HepG2 (cell line): Measurements from ENCODE around the gene ZNF593OS. TPM values are rescaled to one million over a fixed set of nuclear protein-coding genes. Genes with fewer than 3 reads are reported as not detected.

ENCODE experiments used
- ARHGAP35 ChIP-seq: sonication (generic); formaldehyde crosslinking; IDR thresholded peaks from 2 replicates; pipeline ENCODE4 v1.9.0; 2022; ENCODE audit warnings: mild to moderate bottlenecking, inconsistent platforms, moderate library complexity, missing genetic modification reagents, borderline replicate concordance
- CERS6 ChIP-seq: sonication (generic); formaldehyde crosslinking; IDR thresholded peaks from 2 replicates; pipeline ENCODE4 v1.5.0; 2020; ENCODE audit warnings: missing genetic modification reagents
- ELF3 ChIP-seq: IDR thresholded peaks from 2 replicates; pipeline ENCODE4 v1.6.1; 2016; ENCODE audit warnings: missing genetic modification reagents, missing compliant biosample characterization
- HNF4G ChIP-seq, 2 experiments: sonication (generic) in 1 of 2; formaldehyde crosslinking in 1 of 2; IDR thresholded peaks; 2 replicates each; pipeline versions ENCODE4 v1.4.0 to v1.6.1; 2011 to 2020; ENCODE audit warnings: borderline replicate concordance in 2 of 2, low read depth in 2 of 2, mild to moderate bottlenecking in 2 of 2, low read length in 1 of 2, missing genetic modification reagents in 1 of 2, moderate library complexity in 1 of 2
- IRF2 ChIP-seq: IDR thresholded peaks from 2 replicates; pipeline ENCODE4 v1.6.1; 2018; ENCODE audit warnings: missing genetic modification reagents, missing compliant biosample characterization
- ISL2 ChIP-seq: sonication (generic); formaldehyde crosslinking; IDR thresholded peaks from 2 replicates; pipeline ENCODE4 v1.5.0; 2020; ENCODE audit warnings: missing genetic modification reagents
- ONECUT2 ChIP-seq: sonication (generic); formaldehyde crosslinking; IDR thresholded peaks from 2 replicates; pipeline ENCODE4 v1.4.0; 2020; ENCODE audit warnings: missing genetic modification reagents
- SMAD1 ChIP-seq: sonication (generic); formaldehyde crosslinking; IDR thresholded peaks from 2 replicates; pipeline ENCODE4 v1.4.0; 2020; ENCODE audit warnings: missing genetic modification reagents, low read depth, mild to moderate bottlenecking, borderline replicate concordance
- SMAD9 ChIP-seq: sonication (generic); formaldehyde crosslinking; IDR thresholded peaks from 2 replicates; pipeline ENCODE4 v1.5.1; 2020; ENCODE audit warnings: mild to moderate bottlenecking, missing genetic modification reagents
- SP1 ChIP-seq, 2 experiments: fragments of 450-650 bp in 1 of 2; sonication (generic) in 1 of 2; formaldehyde crosslinking in 1 of 2; IDR thresholded peaks; 2 replicates each; pipeline versions ENCODE4 v1.4.0 to v1.6.1; 2016 to 2020; ENCODE audit warnings: missing genetic modification reagents in 1 of 2
- SRF ChIP-seq: IDR thresholded peaks from 2 replicates; pipeline ENCODE4 v1.6.1; 2011; ENCODE audit warnings: mild to moderate bottlenecking, low read depth, low read length, moderate library complexity
- TBX3 ChIP-seq: fragments of 450-650 bp; IDR thresholded peaks from 2 replicates; pipeline ENCODE4 v1.6.1; 2017; ENCODE audit warnings: antibody characterized with exemption, mild to moderate bottlenecking, inconsistent platforms, borderline replicate concordance
- TP53 ChIP-seq: sonication (generic); formaldehyde crosslinking; conservative IDR thresholded peaks from 2 replicates; pipeline ENCODE4 v1.4.0; 2020; ENCODE audit warnings: missing genetic modification reagents
- ZBTB34 ChIP-seq: sonication (generic); formaldehyde crosslinking; IDR thresholded peaks from 2 replicates; pipeline ENCODE4 v1.8.0; 2022; ENCODE audit warnings: mild to moderate bottlenecking, missing genetic modification reagents
- ZNF672 ChIP-seq: sonication (generic); formaldehyde crosslinking; IDR thresholded peaks from 2 replicates; pipeline ENCODE4 v1.8.1; 2022; ENCODE audit warnings: missing genetic modification reagents
- ZSCAN31 ChIP-seq: sonication (generic); formaldehyde crosslinking; IDR thresholded peaks from 2 replicates; pipeline ENCODE4 v1.5.0; 2020; ENCODE audit warnings: low read depth, mild to moderate bottlenecking, missing genetic modification reagents
- ZSCAN9 ChIP-seq: IDR thresholded peaks from 2 replicates; pipeline ENCODE4 v1.6.1; 2016; ENCODE audit warnings: borderline replicate concordance
- polyA plus RNA-seq, 8 experiments: library from polyadenylated mRNA; depleted of rRNA in 3 of 8; stranded (reverse) in 7 of 8; unstranded in 1 of 8; fragments of >200 nt; fragmentation: Illumina TruSeq in 4 of 8; extraction: Trizol in 4 of 8; gene quantifications; 2 replicates each; pipeline versions ENCODE4 v1.2.1 to v1.2.3, GENCODE V29; 2011 to 2016; ENCODE audit warnings: low read depth in 4 of 8, missing spikeins in 1 of 8, mixed read lengths in 1 of 8; ENCODE audit not compliant: insufficient read depth in 1 of 8
- total RNA-seq, 5 experiments: library from RNA; depleted of rRNA; stranded (reverse); fragments of >200 nt; fragmentation: Illumina TruSeq; extraction: Trizol; gene quantifications; 2 replicates each; pipeline ENCODE4 v1.2.3, GENCODE V29; 2016; ENCODE audit warnings: low read depth in 1 of 5
- TF ChIP-seq, protein P1 (sequence below): sonication (generic); formaldehyde crosslinking; IDR thresholded peaks from 2 replicates; pipeline ENCODE4 v1.5.0; 2020; ENCODE audit warnings: mild to moderate bottlenecking, missing genetic modification reagents
- TF ChIP-seq, protein P2 (sequence below): sonication (generic); formaldehyde crosslinking; IDR thresholded peaks from 2 replicates; pipeline ENCODE4 v1.8.1; 2023; ENCODE audit warnings: missing genetic modification reagents, mild to moderate bottlenecking, borderline replicate concordance
- TF ChIP-seq, protein P3 (sequence below): sonication (generic); formaldehyde crosslinking; IDR thresholded peaks from 2 replicates; pipeline ENCODE4 v1.4.0; 2020; ENCODE audit warnings: mild to moderate bottlenecking, missing genetic modification reagents

The ZNF593OS gene
- total and polyA plus RNA-seq, 2 of the 13 experiments (the other 11 are each of a cell fraction or from before 2014, with no cell fraction given) = not detected

DNA sequence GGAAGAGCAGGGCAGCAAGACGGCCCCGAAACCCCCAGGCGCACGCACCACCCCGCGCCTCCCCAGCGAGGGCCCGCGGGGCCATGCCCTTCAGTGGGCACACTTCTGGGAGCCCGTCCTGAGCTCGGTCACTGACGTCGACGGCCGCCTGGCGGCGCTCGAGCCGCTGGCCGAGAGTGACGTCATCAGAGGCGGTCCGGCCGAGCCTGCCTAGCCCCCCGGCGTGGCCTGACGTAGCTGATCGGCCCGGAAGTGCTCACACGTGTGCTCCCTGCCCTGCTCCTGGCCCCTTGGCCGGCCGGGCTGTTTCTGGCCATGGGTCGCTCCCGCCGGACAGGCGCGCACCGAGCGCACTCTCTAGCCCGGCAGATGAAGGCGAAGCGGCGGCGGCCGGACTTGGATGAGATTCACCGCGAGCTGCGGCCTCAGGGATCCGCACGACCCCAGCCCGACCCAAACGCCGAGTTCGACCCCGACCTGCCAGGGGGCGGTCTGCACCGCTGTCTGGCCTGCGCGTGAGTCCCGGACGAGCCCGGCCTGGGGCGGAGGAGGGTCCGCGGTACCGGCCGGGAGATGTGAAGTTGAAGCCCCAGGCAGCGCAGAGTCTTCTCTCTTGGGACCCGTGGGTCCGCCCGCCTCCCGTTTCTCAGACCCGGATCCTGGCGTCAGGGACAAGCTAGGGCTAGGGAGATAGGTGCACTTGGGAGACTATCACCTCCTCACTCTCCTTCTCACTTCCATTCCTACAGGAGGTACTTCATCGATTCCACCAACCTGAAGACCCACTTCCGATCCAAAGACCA lies 1.8 kb downstream of the ZNF593OS start, which contains the start of gene ZNF593 (continued):
- TF ChIP-seq CERS6 (CRISPR knock-in tag) (no peak), IRF2 (CRISPR knock-in tag) (peak; percentile 64; the same call in 1 of the 2 replicates), SP1 (IDR thresholded peaks at IDR 0.05) (no peak), SP1 (CRISPR knock-in tag; IDR thresholded peaks at IDR 0.05) (peak; percentile 82), ZNF672 (CRISPR knock-in tag) (no peak), SMAD1 (CRISPR knock-in tag) (peak; percentile 96), TP53 (peak; percentile 71; the same call in 1 of the 2 replicates), ARHGAP35 (peak; percentile 83; the same call in 1 of the 2 replicates), SRF (peak; percentile 8; the same call in 1 of the 2 replicates), ONECUT2 (CRISPR knock-in tag) (no peak), SMAD9 (CRISPR knock-in tag) (no peak), TBX3 (no peak), ZSCAN31 (CRISPR knock-in tag) (peak; percentile 82; the same call in 1 of the 2 replicates), HNF4G (IDR thresholded peaks at IDR 0.05; ENCODE audit: borderline replicate concordance, low read depth, low read length) (peak; percentile 46; the same call in 1 of the 2 replicates), HNF4G (CRISPR knock-in tag; IDR thresholded peaks at IDR 0.05; ENCODE audit: borderline replicate concordance, low read depth) (no peak), ZSCAN9 (CRISPR knock-in tag) (peak; percentile 82; the same call in 1 of the 2 replicates), ELF3 (CRISPR knock-in tag) (peak; percentile 73), ISL2 (peak; percentile 78; the same call in 1 of the 2 replicates), ZBTB34 (peak; percentile 87)
- TF ChIP-seq, protein P1, sequence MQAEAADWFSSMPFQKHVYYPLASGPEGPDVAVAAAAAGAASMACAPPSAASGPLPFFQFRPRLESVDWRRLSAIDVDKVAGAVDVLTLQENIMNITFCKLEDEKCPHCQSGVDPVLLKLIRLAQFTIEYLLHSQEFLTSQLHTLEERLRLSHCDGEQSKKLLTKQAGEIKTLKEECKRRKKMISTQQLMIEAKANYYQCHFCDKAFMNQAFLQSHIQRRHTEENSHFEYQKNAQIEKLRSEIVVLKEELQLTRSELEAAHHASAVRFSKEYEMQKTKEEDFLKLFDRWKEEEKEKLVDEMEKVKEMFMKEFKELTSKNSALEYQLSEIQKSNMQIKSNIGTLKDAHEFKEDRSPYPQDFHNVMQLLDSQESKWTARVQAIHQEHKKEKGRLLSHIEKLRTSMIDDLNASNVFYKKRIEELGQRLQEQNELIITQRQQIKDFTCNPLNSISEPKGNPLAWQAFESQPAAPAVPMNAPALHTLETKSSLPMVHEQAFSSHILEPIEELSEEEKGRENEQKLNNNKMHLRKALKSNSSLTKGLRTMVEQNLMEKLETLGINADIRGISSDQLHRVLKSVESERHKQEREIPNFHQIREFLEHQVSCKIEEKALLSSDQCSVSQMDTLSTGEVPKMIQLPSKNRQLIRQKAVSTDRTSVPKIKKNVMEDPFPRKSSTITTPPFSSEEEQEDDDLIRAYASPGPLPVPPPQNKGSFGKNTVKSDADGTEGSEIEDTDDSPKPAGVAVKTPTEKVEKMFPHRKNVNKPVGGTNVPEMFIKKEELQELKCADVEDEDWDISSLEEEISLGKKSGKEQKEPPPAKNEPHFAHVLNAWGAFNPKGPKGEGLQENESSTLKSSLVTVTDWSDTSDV (CRISPR knock-in tag) = no peak
- TF ChIP-seq, protein P2, sequence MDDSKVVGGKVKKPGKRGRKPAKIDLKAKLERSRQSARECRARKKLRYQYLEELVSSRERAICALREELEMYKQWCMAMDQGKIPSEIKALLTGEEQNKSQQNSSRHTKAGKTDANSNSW (CRISPR knock-in tag) = no peak; the same call in 1 of the 2 replicates
- TF ChIP-seq, protein P3, sequence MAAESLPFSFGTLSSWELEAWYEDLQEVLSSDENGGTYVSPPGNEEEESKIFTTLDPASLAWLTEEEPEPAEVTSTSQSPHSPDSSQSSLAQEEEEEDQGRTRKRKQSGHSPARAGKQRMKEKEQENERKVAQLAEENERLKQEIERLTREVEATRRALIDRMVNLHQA (CRISPR knock-in tag) = no peak
